ENCODE data around the gene AVPR2. TPM values are rescaled to one million over a fixed set of nuclear protein-coding genes. Genes with fewer than 3 reads are reported as not detected.

Gene AVPR2
- total RNA-seq, 1 experiment from 2014 or later, result 10.6 TPM

GRCh38 chrX:153900831-153901752, 3.4 kb upstream of the AVPR2 start:
- ChIA-PET CTCF (no interaction called here), POLR2A (interaction anchor here (0.7 kb wide), 1 partner anchor 22 kb away, joined by 4 read pairs; no protein-coding TSS in a partner anchor)
- Histone ChIP-seq H3K4me3 (ENCODE audit: low read depth in 2 of 2, low read length in 2 of 2) (peak overlapping the region in 1 of 2 experiments; percentile 25; a peak in 1 of 4 replicates), H3K27ac (ENCODE audit: low read length) (peak overlapping the region; percentile 76), H3K4me1 (ENCODE audit: control insufficient read depth, insufficient read depth, low read length) (peaks cover 47% of the 10 kb centered on the region), H3K36me3 (ENCODE audit: control insufficient read depth, insufficient read depth, low read length) (no peaks in the 10 kb centered on the region), H3K27me3 (ENCODE audit: control insufficient read depth, insufficient read depth, low read length) (no peaks in the 10 kb centered on the region), H3K9me3 (ENCODE audit: control insufficient read depth, insufficient read depth, low read depth, low read length) (no peaks in the 10 kb centered on the region)
- TF ChIP-seq REST (IDR thresholded peaks at IDR 0.05; ENCODE audit: insufficient read depth in 1 of 2, low read depth in 2 of 2, low read length in 1 of 2), result peak in 1 of 2 experiments; percentile 50; a peak in 1 of 4 replicates
- TF ChIP-seq CTCF (IDR thresholded peaks at IDR 0.05), result no peak
- no peak for TF ChIP-seq SIN3A (IDR thresholded peaks at IDR 0.05; ENCODE audit: borderline replicate concordance, insufficient read depth, low read depth, low read length)
- peak; percentile 59; the same call in 1 of the 2 replicates for TF ChIP-seq TCF7L2 (IDR thresholded peaks at IDR 0.05; ENCODE audit: low read depth, low read length)
- TF ChIP-seq POLR2AphosphoS5 (IDR thresholded peaks at IDR 0.05; ENCODE audit: low read depth, low read length), result peak; percentile 71
- DNase-seq (ENCODE audit: low read depth, low spot score) (no peak), ATAC-seq (peak; percentile 69)
- no TSS peak for BruUV-seq (replicated peaks)
- in situ Hi-C loops (cut with HindIII; ENCODE audit: low pct_unique_long_range_greater_than_20kb, low sequenced_read_pairs) (no loop called here), intact Hi-C loops (cut with micrococcal nuclease; ENCODE audit: unreplicated experiment) (no loop called here)

- DNase-seq (ENCODE audit: low read depth, low spot score) (no peak), ATAC-seq (peak; percentile 16)
- BruUV-seq (replicated peaks), result no TSS peak
- H3K27ac ChIP-seq (ENCODE audit: low read length), result peak overlapping the region; percentile 76
- H3K36me3 ChIP-seq (ENCODE audit: control insufficient read depth, insufficient read depth, low read length), result no peaks in the 10 kb centered on the region
- no peaks in the 10 kb centered on the region for H3K9me3 ChIP-seq (ENCODE audit: control insufficient read depth, insufficient read depth, low read depth, low read length)
- in situ Hi-C loops (cut with HindIII; ENCODE audit: low pct_unique_long_range_greater_than_20kb, low sequenced_read_pairs), result no loop called here
- H3K4me1 ChIP-seq (ENCODE audit: control insufficient read depth, insufficient read depth, low read length), result peaks cover 47% of the 10 kb centered on the region
- CTCF ChIA-PET, result no interaction called here
- H3K4me3 ChIP-seq (ENCODE audit: low read depth in 2 of 2, low read length in 2 of 2), result no peak overlapping the region
- TF ChIP-seq CTCF (IDR thresholded peaks at IDR 0.05) (no peak), REST (IDR thresholded peaks at IDR 0.05; ENCODE audit: insufficient read depth in 1 of 2, low read depth in 2 of 2, low read length in 1 of 2) (no peak)
- intact Hi-C loops (cut with micrococcal nuclease; ENCODE audit: unreplicated experiment), result no loop called here
- POLR2A ChIA-PET, result no interaction called here
- H3K27me3 ChIP-seq (ENCODE audit: control insufficient read depth, insufficient read depth, low read length), result no peaks in the 10 kb centered on the region
Observed at GRCh38 chrX:153901753-153902140, 2.7 kb upstream of the AVPR2 start.
